ENCODE results near the gene RPS21. TPM values are rescaled to one million over a fixed set of nuclear protein-coding genes. Genes with fewer than 3 reads are reported as not detected.

RPS21 gene
- total RNA-seq, 1 donor from 2014 or later = 1,089 TPM

DNA sequence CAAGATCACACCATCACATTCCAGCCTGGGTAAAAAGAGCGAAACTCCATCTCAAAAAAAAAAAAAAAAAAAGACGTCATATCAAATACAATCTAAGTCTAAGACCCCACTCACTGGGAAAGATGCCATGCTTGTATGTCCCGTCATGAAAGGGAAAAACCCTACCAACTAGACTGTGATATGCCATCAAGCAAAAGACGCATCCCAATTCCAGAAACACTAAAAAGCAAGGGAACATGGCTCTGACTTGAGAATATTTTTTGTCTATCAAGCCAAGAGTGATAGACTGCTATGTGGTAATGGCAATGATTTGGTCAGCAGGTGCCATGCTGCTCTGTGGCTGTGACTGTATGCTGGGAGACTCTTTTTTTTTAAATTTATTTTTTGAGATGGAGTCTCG lies 42.8 kb upstream of the RPS21 start:
- H3K9me3 Mint-ChIP-seq = peaks cover 12% of the 10 kb centered on the region
- no peak for TF ChIP-seq CTCF (IDR thresholded peaks at IDR 0.05; ENCODE audit: unreplicated experiment)
- no peak overlapping the region for H3K27ac Mint-ChIP-seq
- peaks cover 47% of the 10 kb centered on the region for H3K36me3 Mint-ChIP-seq
- DNase-seq (ENCODE audit: low spot score in 2 of 2, unreplicated experiment in 2 of 2) = no peak
- H3K4me1 Mint-ChIP-seq = no peaks in the 10 kb centered on the region
- H3K27me3 Mint-ChIP-seq (ENCODE audit: low read depth) = no peaks in the 10 kb centered on the region
- H3K4me3 Mint-ChIP-seq = no peak overlapping the region

- Mint-ChIP-seq H3K36me3 (peaks cover 46% of the 10 kb centered on the region), H3K4me1 (no peaks in the 10 kb centered on the region), H3K27me3 (ENCODE audit: low read depth) (no peaks in the 10 kb centered on the region), H3K27ac (no peak overlapping the region), H3K4me3 (no peak overlapping the region), H3K9me3 (peaks cover 15% of the 10 kb centered on the region)
- no peak for TF ChIP-seq CTCF (IDR thresholded peaks at IDR 0.05; ENCODE audit: unreplicated experiment)
- no peak for DNase-seq (ENCODE audit: low spot score in 2 of 2, unreplicated experiment in 2 of 2)
These were observed 42.1 kb upstream of the RPS21 start for GRCh38 chr20:62344782-62345181.

DNA sequence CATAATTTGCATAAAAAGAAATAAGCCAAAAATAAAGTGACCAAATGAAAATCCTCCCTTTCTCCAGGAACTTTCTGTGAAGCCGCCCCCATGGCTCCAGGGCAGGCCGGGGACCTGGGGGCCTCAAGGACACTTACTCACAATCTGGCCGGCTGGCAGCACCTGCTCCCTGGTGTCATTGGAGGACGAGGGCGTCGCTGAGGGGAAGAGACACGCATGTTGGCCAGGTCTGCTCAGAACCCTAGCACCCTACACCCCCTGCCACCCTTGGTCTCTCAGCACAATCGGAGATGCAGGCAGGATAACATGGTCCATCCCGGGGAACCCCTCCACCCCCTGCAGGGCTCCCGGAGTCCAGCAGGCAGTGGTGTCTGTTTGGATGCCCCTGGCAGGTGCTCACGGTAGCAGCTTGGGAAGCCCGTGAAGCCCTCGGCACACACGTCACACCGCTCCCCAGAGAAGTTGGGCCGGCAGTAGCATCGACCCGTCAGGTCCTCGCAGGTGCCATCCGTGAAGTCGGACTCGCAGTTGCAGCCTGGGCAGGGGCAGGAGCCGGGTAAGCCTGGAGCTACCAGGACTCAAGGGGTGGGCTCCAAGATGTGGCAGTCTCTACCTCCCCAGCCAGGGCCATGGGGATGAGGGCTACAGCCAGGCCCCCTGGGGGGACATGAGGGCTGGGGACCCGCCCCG lies 41.1 kb upstream of the RPS21 start:
- Mint-ChIP-seq H3K27me3 (ENCODE audit: low read depth) (no peaks in the 10 kb centered on the region), H3K9me3 (peaks cover 15% of the 10 kb centered on the region), H3K27ac (no peak overlapping the region), H3K36me3 (peaks cover 48% of the 10 kb centered on the region), H3K4me1 (peaks cover 3% of the 10 kb centered on the region), H3K4me3 (no peak overlapping the region)
- no peak for TF ChIP-seq CTCF (IDR thresholded peaks at IDR 0.05; ENCODE audit: unreplicated experiment)
- DNase-seq (ENCODE audit: low spot score in 2 of 2, unreplicated experiment in 2 of 2) = no peak

- DNase-seq (ENCODE audit: low spot score in 2 of 2, unreplicated experiment in 2 of 2) = no peak
- Mint-ChIP-seq H3K4me1 (peaks cover 3% of the 10 kb centered on the region), H3K4me3 (no peak overlapping the region), H3K9me3 (peaks cover 12% of the 10 kb centered on the region), H3K27ac (no peak overlapping the region), H3K36me3 (peaks cover 42% of the 10 kb centered on the region), H3K27me3 (ENCODE audit: low read depth) (no peaks in the 10 kb centered on the region)
- TF ChIP-seq CTCF (IDR thresholded peaks at IDR 0.05; ENCODE audit: unreplicated experiment) = no peak
These were observed 40.3 kb upstream of the RPS21 start for GRCh38 chr20:62346398-62347150.

DNA sequence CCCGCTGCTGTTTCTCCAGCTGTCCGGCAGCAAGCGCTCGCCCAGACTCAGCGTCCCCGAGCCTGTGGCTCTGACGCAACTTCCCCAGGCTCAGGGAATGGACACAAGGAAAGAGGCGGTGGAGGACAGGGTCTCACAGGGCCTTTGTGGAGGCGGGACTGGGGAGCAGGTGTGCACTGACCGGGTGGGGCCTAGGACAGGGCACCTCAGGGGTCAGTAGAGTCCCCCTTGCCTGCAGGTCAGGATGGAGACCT lies 39.8 kb upstream of the RPS21 start:
- Mint-ChIP-seq H3K36me3 (peaks cover 38% of the 10 kb centered on the region), H3K4me3 (no peak overlapping the region), H3K4me1 (peaks cover 3% of the 10 kb centered on the region), H3K9me3 (peaks cover 10% of the 10 kb centered on the region), H3K27me3 (ENCODE audit: low read depth) (no peaks in the 10 kb centered on the region), H3K27ac (no peak overlapping the region)
- no peak for TF ChIP-seq CTCF (IDR thresholded peaks at IDR 0.05; ENCODE audit: unreplicated experiment)
- DNase-seq (ENCODE audit: low spot score in 2 of 2, unreplicated experiment in 2 of 2) = no peak

All from mesothelial cell of epicardium (in vitro differentiated cells).